Myocyte (in vitro differentiated cells): ENCODE data around the gene MMP14. TPM values are rescaled to one million over a fixed set of nuclear protein-coding genes. Genes with fewer than 3 reads are reported as not detected.
"Not testable (repeated sequence)": the region's sequence is repeated elsewhere in the genome, so short reads cannot be mapped to it uniquely, and the experiment has no call there.

Experiments used
- DNase-seq: peaks from one replicate; pipeline ENCODE4 v3.0.0-alpha.2; 2012; ENCODE audit warnings: low read depth
- total RNA-seq: library from RNA; depleted of rRNA; stranded (reverse); fragments of >200 nt; gene quantifications from 2 replicates; pipeline ENCODE4 v1.2.3, GENCODE V29; 2014

The MMP14 gene
- total RNA-seq, 1 donor from 2014 or later = 532 TPM

GRCh38 chr14:22856428-22856827 lies 20.0 kb downstream of the MMP14 start:
- DNase-seq = no peak

- DNase-seq = not testable (repeated sequence)
These were observed 24.0 kb downstream of the MMP14 start for GRCh38 chr14:22860377-22860776.

- DNase-seq = no peak
These were observed 25.3 kb downstream of the MMP14 start for GRCh38 chr14:22861651-22862050.

GRCh38 chr14:22864979-22865378 lies 28.6 kb downstream of the MMP14 start:
- no peak for DNase-seq

- no peak for DNase-seq
These were observed 29.3 kb downstream of the MMP14 start for GRCh38 chr14:22865424-22866405.

- DNase-seq = no peak
These were observed 30.5 kb downstream of the MMP14 start for GRCh38 chr14:22866874-22867273.

GRCh38 chr14:22870811-22871223 lies 34.4 kb downstream of the MMP14 start:
- DNase-seq = no peak

- DNase-seq = peak; percentile 96
These were observed 35.0 kb downstream of the MMP14 start, which contains the start of gene LRP10 for GRCh38 chr14:22871224-22872032. LRP10 (plus strand) TSS chr14:22871740; CDS start chr14:22872304, 564 bp downstream.

GRCh38 chr14:22872033-22872832 lies 35.8 kb downstream of the MMP14 start:
- DNase-seq = peak; percentile 94

- no peak for DNase-seq
These were observed 36.6 kb downstream of the MMP14 start for GRCh38 chr14:22872833-22873520.

- no peak for DNase-seq
These were observed 38.8 kb downstream of the MMP14 start for GRCh38 chr14:22875003-22875747.

GRCh38 chr14:22875748-22876319 lies 39.4 kb downstream of the MMP14 start:
- no peak for DNase-seq

- no peak for DNase-seq
These were observed 40.7 kb downstream of the MMP14 start for GRCh38 chr14:22877000-22877501.

GRCh38 chr14:22878271-22879246 lies 42.2 kb downstream of the MMP14 start:
- peak; percentile 83 for DNase-seq

- no peak for DNase-seq
These were observed 45.7 kb downstream of the MMP14 start for GRCh38 chr14:22882064-22882463.

GRCh38 chr14:22882529-22883172 lies 46.3 kb downstream of the MMP14 start:
- DNase-seq = peak; percentile 25
